OCI-LY7 (cell line): ENCODE results near the gene TTL.
"Not testable (repeated sequence)": the region's sequence is repeated elsewhere in the genome, so short reads cannot be mapped to it uniquely, and the experiment has no call there.

Experiments used
- CTCF ChIP-seq: fragments of 200-600 bp; sonication (generic); conservative IDR thresholded peaks from 2 replicates; pipeline ENCODE4 v1.5.1; 2014; ENCODE audit warnings: mild to moderate bottlenecking, antibody characterized with exemption, low read length, moderate library complexity, mixed read lengths
- EZH2phosphoT487 ChIP-seq: fragments of 200-600 bp; sonication (generic); IDR thresholded peaks from 2 replicates; pipeline ENCODE4 v1.6.1; 2018; ENCODE audit warnings: low read depth, borderline replicate concordance, mild to moderate bottlenecking, mixed run types, antibody characterized with exemption, low read length, moderate library complexity, mixed read lengths

GRCh38 chr2:112435716-112436431, 46.1 kb upstream of the TTL start:
- TF ChIP-seq CTCF, EZH2phosphoT487: not testable (repeated sequence)
